Brain pericyte (primary cell): Measurements from ENCODE around the gene RNASE4.

ENCODE experiments used
- DNase-seq: peaks from one replicate; pipeline ENCODE4 v3.0.0-alpha.2; 2012; ENCODE audit warnings: low read depth, low spot score

RNASE4 gene

GRCh38 chr14:20675669-20676068, 8.7 kb upstream of the RNASE4 start:
- no peak for DNase-seq

- DNase-seq = no peak
These were observed 8.3 kb upstream of the RNASE4 start for GRCh38 chr14:20676072-20676471.

- DNase-seq = no peak
These were observed 4.5 kb upstream of the RNASE4 start for GRCh38 chr14:20679907-20680306.

GRCh38 chr14:20680363-20680762, 4.0 kb upstream of the RNASE4 start:
- DNase-seq = no peak

GRCh38 chr14:20680843-20681347, 3.5 kb upstream of the RNASE4 start:
- DNase-seq = no peak

GRCh38 chr14:20681348-20682126, 2.8 kb upstream of the RNASE4 start:
- DNase-seq = peak; percentile 67

GRCh38 chr14:20682127-20682434, 2.3 kb upstream of the RNASE4 start:
- DNase-seq = no peak

- DNase-seq = peak; percentile 75
These were observed 1.8 kb upstream of the RNASE4 start for GRCh38 chr14:20682435-20683124.

GRCh38 chr14:20683125-20683890, 1.1 kb upstream of the RNASE4 start:
- peak; percentile 69 for DNase-seq

GRCh38 chr14:20684662-20685456, 499 bp downstream of the RNASE4 start:
- no peak for DNase-seq

- no peak for DNase-seq
These were observed 2.2 kb downstream of the RNASE4 start for GRCh38 chr14:20686386-20687143.

- no peak for DNase-seq
These were observed 3.2 kb downstream of the RNASE4 start for GRCh38 chr14:20687362-20688166.

GRCh38 chr14:20688167-20688839, 3.9 kb downstream of the RNASE4 start, which contains the start of gene ANG:
ANG (plus strand) TSS chr14:20688764; CDS start chr14:20693565, 4,801 bp downstream.
- DNase-seq = no peak

- peak; percentile 38 for DNase-seq
These were observed 6.7 kb downstream of the RNASE4 start for GRCh38 chr14:20690848-20691640.

- no peak for DNase-seq
These were observed 7.9 kb downstream of the RNASE4 start for GRCh38 chr14:20692116-20692751.

- no peak for DNase-seq
These were observed 12.4 kb downstream of the RNASE4 start for GRCh38 chr14:20696764-20697163.

GRCh38 chr14:20697273-20698017, 13.1 kb downstream of the RNASE4 start:
- peak; percentile 22 for DNase-seq
